Ascending aorta (tissue), 2 donors: Measurements from ENCODE around the gene VWA8. TPM values are rescaled to one million over a fixed set of nuclear protein-coding genes. Genes with fewer than 3 reads are reported as not detected.
"Not testable (repeated sequence)": the region's sequence is repeated elsewhere in the genome, so short reads cannot be mapped to it uniquely, and the experiment has no call there.

Source experiments
- DNase-seq, 2 donors: peaks; one replicate each; pipeline ENCODE4 v3.0.0-alpha.2; 2019; ENCODE audit warnings: low spot score in 2 of 2
- H3K27ac ChIP-seq, 2 donors: fragments of 200-600 bp; sonication (generic); one replicate each; pipeline ENCODE4 v1.5.1; 2016 to 2017; ENCODE audit warnings: mild to moderate bottlenecking in 1 of 2
- H3K27me3 ChIP-seq: fragments of 200-600 bp; sonication (generic); one replicate; pipeline ENCODE4 v1.5.1; 2017
- H3K36me3 ChIP-seq, 2 donors: fragments of 200-600 bp; sonication (generic); one replicate each; pipeline ENCODE4 v1.5.1; 2016
- H3K4me1 ChIP-seq, 2 donors: fragments of 200-600 bp; sonication (generic); one replicate each; pipeline ENCODE4 v1.5.1; 2016 to 2017; ENCODE audit warnings: mild to moderate bottlenecking in 1 of 2
- H3K4me3 ChIP-seq, 2 donors: fragments of 200-600 bp; sonication (generic); one replicate each; pipeline ENCODE4 v1.5.1; 2016 to 2017; ENCODE audit warnings: mild to moderate bottlenecking in 1 of 2
- H3K9me3 ChIP-seq, 2 donors: fragments of 200-600 bp; sonication (generic); one replicate each; pipeline ENCODE4 v1.5.1; 2016
- intact Hi-C: fragments of 100-400 bp; cut with DNase I; formaldehyde crosslinking; loops from one replicate; pipeline ENCODE4 v1.15.1; 2023
- total RNA-seq: library from RNA; depleted of rRNA; stranded (reverse); fragments of >200 nt; gene quantifications from one replicate; pipeline ENCODE4 v1.1.0, GENCODE V29; 2016
- TF ChIP-seq, protein P1 (sequence below), 3 experiments: fragments of 200-600 bp in 2 of 3; fragments of 450-650 bp in 1 of 3; sonication (generic) in 2 of 3; IDR thresholded peaks; one replicate each; pipeline ENCODE4 v1.5.1; 2016 to 2019; ENCODE audit warnings: antibody characterized with exemption in 3 of 3, mild to moderate bottlenecking in 1 of 3, moderate library complexity in 1 of 3

Gene VWA8
- total RNA-seq, 1 donor from 2014 or later, result 10.4 TPM

DNA sequence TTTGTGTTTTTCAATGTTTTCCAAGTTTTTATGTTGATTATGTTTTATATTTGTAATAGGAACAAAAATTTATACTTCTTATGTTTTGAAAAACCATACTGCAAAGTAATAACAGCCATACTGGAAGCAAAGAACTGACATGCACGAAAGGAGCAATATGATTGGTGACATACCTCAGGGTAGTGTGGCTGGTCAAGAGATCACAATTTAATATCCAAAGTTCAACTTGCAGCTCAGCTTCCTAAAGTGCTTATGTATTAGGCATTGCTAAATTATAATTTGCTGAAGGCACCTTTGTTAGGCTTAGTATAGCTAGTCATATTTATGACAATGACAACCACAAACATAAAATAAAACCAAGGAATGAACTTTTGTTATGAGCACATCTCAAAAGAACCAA lies 25.9 kb downstream of the VWA8 start:
- H3K27ac ChIP-seq, result no peak overlapping the region
- H3K9me3 ChIP-seq, result no peaks in the 10 kb centered on the region
- intact Hi-C loops, result no loop called here
- no peaks in the 10 kb centered on the region for H3K27me3 ChIP-seq
- no peaks in the 10 kb centered on the region for H3K4me1 ChIP-seq
- no peak for DNase-seq
- no peak overlapping the region for H3K4me3 ChIP-seq
- H3K36me3 ChIP-seq, result no peaks in the 10 kb centered on the region
- TF ChIP-seq, protein P1, sequence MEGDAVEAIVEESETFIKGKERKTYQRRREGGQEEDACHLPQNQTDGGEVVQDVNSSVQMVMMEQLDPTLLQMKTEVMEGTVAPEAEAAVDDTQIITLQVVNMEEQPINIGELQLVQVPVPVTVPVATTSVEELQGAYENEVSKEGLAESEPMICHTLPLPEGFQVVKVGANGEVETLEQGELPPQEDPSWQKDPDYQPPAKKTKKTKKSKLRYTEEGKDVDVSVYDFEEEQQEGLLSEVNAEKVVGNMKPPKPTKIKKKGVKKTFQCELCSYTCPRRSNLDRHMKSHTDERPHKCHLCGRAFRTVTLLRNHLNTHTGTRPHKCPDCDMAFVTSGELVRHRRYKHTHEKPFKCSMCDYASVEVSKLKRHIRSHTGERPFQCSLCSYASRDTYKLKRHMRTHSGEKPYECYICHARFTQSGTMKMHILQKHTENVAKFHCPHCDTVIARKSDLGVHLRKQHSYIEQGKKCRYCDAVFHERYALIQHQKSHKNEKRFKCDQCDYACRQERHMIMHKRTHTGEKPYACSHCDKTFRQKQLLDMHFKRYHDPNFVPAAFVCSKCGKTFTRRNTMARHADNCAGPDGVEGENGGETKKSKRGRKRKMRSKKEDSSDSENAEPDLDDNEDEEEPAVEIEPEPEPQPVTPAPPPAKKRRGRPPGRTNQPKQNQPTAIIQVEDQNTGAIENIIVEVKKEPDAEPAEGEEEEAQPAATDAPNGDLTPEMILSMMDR (IDR thresholded peaks at IDR 0.05), result no peak

DNA sequence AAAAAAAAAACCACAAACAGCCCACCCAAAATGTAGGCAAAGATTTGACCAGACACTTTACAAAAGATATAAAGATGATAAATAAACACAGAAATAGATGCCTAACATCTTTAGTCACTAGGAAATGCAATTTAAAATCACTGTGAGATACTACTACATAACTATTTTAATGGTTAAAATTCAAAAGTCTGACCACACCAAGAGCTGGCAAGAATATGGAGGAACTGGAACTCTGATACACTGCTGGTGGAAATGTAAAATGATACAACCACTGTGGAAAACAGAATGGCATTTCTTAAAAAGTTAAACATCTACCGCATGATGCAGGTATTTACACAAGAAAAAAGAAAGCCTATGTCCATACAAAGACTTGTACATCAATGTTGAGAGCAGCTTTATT lies 26.8 kb downstream of the VWA8 start:
- TF ChIP-seq, protein P1 (IDR thresholded peaks at IDR 0.05), result no peak
- no peak for DNase-seq
- no peaks in the 10 kb centered on the region for H3K4me1 ChIP-seq
- H3K4me3 ChIP-seq, result no peak overlapping the region
- H3K27ac ChIP-seq, result no peak overlapping the region
- H3K27me3 ChIP-seq, result no peaks in the 10 kb centered on the region
- H3K9me3 ChIP-seq, result no peaks in the 10 kb centered on the region
- intact Hi-C loops, result no loop called here
- H3K36me3 ChIP-seq, result no peaks in the 10 kb centered on the region

DNA sequence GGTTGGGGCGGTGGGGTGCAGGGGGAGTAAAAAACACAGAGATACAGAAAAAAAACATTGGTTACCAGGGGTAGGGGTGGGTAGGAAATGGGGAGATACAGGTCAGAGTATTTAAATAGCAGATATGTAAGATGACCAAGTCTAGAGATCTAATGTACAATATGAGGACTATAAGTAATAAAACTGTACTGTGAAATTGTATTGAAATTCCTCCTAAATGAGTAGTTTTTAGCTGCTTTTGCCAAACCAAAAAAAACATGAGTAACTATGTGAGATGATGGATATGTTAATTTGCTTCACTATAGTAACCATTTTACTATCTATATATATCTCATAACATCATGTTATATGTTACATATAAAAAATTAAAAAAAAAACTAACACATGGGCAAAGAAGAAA lies 29.6 kb downstream of the VWA8 start:
- intact Hi-C loops, result no loop called here
- TF ChIP-seq, protein P1 (IDR thresholded peaks at IDR 0.05), result no peak
- Histone ChIP-seq H3K27ac (no peak overlapping the region), H3K4me1 (no peaks in the 10 kb centered on the region), H3K36me3 (peaks cover 0 to 5% of the 10 kb centered on the region in 2 donors), H3K27me3 (no peaks in the 10 kb centered on the region), H3K4me3 (no peak overlapping the region), H3K9me3 (no peaks in the 10 kb centered on the region)
- no peak for DNase-seq

DNA sequence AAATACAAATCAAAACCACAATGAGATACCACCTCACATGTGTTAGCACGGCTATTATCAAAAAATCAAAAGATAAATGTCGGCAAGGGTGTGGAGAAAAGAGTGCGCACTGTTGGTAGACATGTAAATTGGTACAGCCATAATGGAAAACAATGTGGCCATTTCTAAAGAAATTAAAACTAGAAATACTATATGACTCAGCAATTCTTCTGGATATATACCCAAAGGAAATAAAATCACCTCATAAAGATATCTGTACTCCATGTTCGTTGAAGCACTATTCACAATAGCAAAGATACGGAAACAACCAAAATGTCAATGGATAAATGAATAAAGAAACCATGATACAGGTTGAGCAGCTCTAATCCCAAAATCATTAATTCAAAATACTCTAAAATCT lies 30.8 kb downstream of the VWA8 start:
- Histone ChIP-seq H3K9me3 (peaks cover 0 to 8% of the 10 kb centered on the region in 2 donors), H3K4me3 (no peak overlapping the region), H3K27me3 (no peaks in the 10 kb centered on the region), H3K36me3 (peaks cover 0 to 5% of the 10 kb centered on the region in 2 donors), H3K27ac (no peak overlapping the region), H3K4me1 (no peaks in the 10 kb centered on the region)
- TF ChIP-seq, protein P1 (IDR thresholded peaks at IDR 0.05), result no peak
- no peak for DNase-seq
- intact Hi-C loops, result no loop called here

DNA sequence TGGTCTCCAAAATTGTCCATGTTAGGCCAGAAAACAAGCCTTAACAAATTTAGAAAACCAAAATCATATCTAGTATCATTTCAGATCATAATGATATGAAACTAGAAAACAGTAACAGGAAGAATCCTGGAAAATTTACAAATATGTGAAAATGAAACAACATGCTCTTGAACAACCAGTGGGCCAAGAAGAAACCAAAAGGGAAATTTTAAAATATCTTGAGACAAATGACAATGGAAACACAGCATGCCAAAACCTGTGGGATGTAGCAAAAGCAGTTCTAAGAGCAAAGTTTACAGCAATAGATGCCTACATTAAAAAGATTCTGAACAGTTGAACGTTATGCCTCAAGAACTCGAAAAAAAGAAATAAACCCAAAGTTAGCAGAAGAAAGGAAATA lies 32.6 kb downstream of the VWA8 start:
- no peak for DNase-seq
- no peak overlapping the region for H3K27ac ChIP-seq
- intact Hi-C loops, result no loop called here
- TF ChIP-seq, protein P1 (IDR thresholded peaks at IDR 0.05), result no peak
- H3K4me1 ChIP-seq, result no peaks in the 10 kb centered on the region
- H3K36me3 ChIP-seq, result peaks cover 0 to 5% of the 10 kb centered on the region in 2 donors
- peak overlapping the region in 1 of 2 donors; percentile 26 for H3K4me3 ChIP-seq
- H3K27me3 ChIP-seq, result no peaks in the 10 kb centered on the region
- peaks cover 8 to 26% of the 10 kb centered on the region in 2 donors for H3K9me3 ChIP-seq

DNA sequence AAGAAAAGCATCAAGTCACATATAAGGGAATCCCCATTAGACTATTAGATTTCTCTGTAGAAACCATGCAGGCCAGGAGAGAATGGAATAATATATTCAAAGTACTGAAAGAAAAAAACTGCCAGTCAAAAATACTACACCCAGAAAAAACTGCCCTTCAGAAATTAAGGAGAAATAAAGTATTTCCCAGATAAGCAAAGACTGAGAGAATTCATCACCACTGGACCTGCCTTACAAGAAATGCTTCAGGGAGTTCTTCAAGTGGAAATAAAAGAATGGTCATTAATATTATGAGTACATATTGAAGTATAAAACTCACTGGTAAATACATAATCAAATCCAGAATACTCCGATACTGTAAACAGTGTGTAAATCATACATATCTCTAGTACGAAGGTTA lies 35.9 kb downstream of the VWA8 start:
- Histone ChIP-seq H3K27ac (no peak overlapping the region), H3K9me3 (peaks cover 8 to 29% of the 10 kb centered on the region in 2 donors), H3K36me3 (peaks cover 0 to 5% of the 10 kb centered on the region in 2 donors), H3K4me1 (no peaks in the 10 kb centered on the region), H3K27me3 (no peaks in the 10 kb centered on the region), H3K4me3 (no peak overlapping the region)
- DNase-seq, result no peak
- intact Hi-C loops, result no loop called here
- TF ChIP-seq, protein P1 (IDR thresholded peaks at IDR 0.05), result no peak

DNA sequence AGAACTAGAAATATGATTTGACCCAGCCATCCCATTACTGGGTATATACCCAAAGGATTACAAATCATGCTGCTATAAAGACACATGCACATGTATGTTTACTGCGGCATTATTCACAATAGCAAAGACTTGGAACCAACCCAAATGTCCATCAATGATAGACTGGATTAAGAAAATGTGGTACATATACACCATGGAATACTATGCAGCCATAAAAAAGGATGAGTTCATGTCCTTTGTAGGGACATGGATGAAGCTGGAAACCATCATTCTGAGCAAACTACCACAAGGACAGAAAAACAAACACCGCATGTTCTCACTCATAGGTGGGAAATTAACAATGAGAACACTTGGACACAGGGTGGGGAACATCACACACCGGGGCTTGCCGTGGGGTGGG lies 38.0 kb downstream of the VWA8 start:
- intact Hi-C loops, H3K27me3 ChIP-seq, H3K27ac ChIP-seq, H3K4me3 ChIP-seq, H3K36me3 ChIP-seq, DNase-seq: not testable (repeated sequence)
- Histone ChIP-seq H3K4me1 (peaks cover 3 to 10% of the 10 kb centered on the region in 2 donors), H3K9me3 (peaks cover 8 to 29% of the 10 kb centered on the region in 2 donors)
